ENCODE measurements around the gene TMEM38B. TPM values are rescaled to one million over a fixed set of nuclear protein-coding genes. Genes with fewer than 3 reads are reported as not detected.
"Not testable (repeated sequence)": the region's sequence is repeated elsewhere in the genome, so short reads cannot be mapped to it uniquely, and the experiment has no call there.

The TMEM38B gene
- total RNA-seq, 1 donor = 17.7 TPM

DNA sequence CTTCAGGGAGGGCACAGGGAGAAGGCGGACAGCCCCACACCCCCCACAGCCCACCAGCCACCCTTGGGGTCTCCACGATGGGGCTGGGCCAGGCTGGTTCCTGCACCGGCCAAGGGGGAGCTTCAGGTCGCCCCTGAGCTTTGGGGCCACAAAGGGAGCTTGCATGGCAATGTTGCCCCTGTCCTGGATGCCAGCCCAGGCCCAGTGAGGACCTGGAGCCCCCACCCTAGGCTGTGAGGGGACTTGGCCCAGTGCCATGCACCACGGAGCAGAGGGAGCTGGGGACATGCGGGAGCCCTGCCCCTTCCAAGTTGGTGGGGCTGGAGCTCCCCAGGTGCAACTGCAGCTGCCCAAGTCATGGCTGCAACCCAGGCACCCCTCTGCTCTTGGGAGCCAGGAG lies 18.4 kb downstream of the TMEM38B start:
- H3K4me3 ChIP-seq (ENCODE audit: low read depth, low read length) = no peak overlapping the region
- no peak for DNase-seq (ENCODE audit: low read depth)
- TF ChIP-seq CTCF (IDR thresholded peaks at IDR 0.05; ENCODE audit: insufficient read depth, low read length) = no peak

DNA sequence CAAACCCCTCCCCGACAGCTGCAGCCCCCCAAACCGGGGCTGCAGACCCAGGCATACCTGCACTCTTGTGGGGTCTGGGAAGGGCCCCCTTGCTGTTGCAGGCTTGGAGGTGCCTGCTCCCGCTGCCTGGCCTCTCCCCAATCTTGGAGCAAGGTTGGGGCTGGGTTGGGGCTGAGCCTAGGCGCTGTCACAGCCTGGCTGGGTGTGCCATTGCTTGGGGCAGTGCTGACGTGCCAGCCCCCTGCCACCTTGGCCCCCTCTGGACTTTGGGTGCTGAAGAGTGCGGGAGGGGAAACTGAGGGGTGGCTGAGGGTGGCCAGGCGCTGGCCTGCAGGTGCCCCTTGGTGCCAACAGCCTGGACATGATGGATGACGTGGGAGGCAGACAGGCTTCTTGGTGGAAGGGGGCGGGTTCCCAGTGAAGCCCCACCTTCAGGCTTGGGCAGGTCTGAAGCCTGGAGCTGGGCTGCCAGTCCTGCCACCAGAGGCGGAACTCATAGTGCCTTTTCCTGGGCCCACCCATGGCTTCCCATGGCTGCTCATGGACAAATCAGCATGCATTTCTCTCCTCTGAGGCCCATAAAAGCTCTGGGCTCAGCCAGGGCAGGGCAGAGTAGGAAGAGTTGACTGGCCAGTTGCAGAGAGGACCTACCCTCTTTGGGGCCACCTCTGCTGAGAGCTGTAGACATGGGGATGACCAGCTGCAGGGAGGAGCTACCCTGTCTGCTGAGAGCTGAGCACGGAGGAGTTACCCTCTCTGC lies 19.1 kb downstream of the TMEM38B start:
- no peak overlapping the region for H3K4me3 ChIP-seq (ENCODE audit: low read depth, low read length)
- TF ChIP-seq CTCF (IDR thresholded peaks at IDR 0.05; ENCODE audit: insufficient read depth, low read length) = no peak
- DNase-seq (ENCODE audit: low read depth) = no peak

DNA sequence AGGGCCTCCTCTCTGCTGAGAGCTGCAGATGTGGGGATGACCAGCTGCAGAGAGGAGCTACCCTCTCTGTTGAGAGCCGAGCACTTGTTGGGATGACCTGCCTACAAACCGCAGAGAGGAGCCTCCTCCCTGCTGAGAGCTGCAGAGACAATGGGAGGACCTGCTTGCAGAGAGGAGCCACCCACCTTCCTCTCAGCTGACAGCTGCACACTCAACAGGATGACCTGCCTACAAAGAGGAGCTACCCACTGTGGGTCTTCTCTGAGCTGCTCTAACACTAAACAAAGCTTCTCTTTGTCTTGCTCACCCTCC lies 19.6 kb downstream of the TMEM38B start:
- no peak for DNase-seq (ENCODE audit: low read depth)
- H3K4me3 ChIP-seq (ENCODE audit: low read depth, low read length) = no peak overlapping the region
- TF ChIP-seq CTCF (IDR thresholded peaks at IDR 0.05; ENCODE audit: insufficient read depth, low read length) = no peak

- TF ChIP-seq CTCF (IDR thresholded peaks at IDR 0.05; ENCODE audit: insufficient read depth, low read length) = no peak
- H3K4me3 ChIP-seq (ENCODE audit: low read depth, low read length) = no peak overlapping the region
- DNase-seq (ENCODE audit: low read depth) = no peak
Observed at GRCh38 chr9:105716146-105716545, 21.8 kb downstream of the TMEM38B start.

DNA sequence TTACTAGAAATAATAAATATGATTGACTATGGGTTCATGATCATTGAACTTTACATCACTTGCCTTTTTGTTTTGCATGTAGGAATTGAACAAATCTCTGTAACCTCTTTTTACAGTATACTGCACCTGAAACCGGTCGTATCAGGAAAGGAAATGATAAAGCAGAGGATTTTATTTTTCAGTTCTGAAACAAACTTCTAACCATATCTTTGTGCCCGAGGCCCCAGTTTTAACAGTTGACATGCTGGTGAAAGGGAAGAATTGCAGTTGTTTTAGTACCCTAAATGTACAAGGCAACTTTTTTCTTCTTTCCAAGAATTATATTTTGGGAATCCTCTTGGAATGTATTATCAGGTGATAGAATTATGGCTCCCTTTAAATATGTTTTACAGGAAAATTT lies 27.8 kb downstream of the TMEM38B start:
- H3K4me3 ChIP-seq (ENCODE audit: low read depth, low read length) = no peak overlapping the region
- DNase-seq (ENCODE audit: low read depth) = no peak
- TF ChIP-seq CTCF (IDR thresholded peaks at IDR 0.05; ENCODE audit: insufficient read depth, low read length) = no peak

DNA sequence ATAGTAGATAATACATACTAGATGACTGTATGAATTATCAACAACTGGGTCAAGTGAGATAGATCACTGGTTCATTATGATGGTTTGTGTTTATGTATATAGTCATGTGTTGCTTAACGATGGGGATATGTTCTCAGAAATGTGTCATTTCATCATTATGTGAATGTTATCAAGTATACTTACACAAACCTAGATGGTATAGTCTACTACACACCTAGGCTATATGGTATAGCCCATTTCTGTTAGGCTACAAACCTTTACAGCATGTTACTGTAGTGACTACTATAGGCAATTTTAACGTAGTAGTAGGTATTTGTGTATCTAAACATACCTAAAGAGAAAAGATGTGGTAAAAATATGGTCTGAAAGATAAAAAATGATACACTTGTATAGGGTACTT lies 31.0 kb downstream of the TMEM38B start:
- no peak for TF ChIP-seq CTCF (IDR thresholded peaks at IDR 0.05; ENCODE audit: insufficient read depth, low read length)
- DNase-seq (ENCODE audit: low read depth) = no peak
- no peak overlapping the region for H3K4me3 ChIP-seq (ENCODE audit: low read depth, low read length)

GRCh38 chr9:105728230-105728629 lies 33.9 kb downstream of the TMEM38B start:
- not testable (repeated sequence) for H3K4me3 ChIP-seq (ENCODE audit: low read depth, low read length); DNase-seq (ENCODE audit: low read depth)

DNA sequence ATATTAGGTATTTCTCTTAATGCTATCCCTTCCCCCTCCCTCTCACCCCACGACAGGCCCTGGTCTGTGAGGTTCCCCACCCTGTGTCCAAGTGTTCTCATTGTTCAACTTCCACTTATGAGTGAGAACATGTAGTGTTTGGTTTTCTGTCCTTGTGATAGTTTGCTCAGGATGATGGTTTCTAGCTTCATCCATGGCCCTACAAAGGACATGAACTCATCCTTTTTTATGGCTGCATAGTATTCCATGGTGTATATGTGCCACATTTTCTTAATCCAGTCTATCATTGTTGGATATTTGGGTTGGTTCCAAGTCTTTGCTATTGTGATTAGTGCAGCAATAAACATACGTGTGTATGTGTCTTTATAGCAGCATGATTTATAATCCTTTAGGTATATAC lies 37.1 kb downstream of the TMEM38B start:
- H3K4me3 ChIP-seq (ENCODE audit: low read depth, low read length); DNase-seq (ENCODE audit: low read depth): not testable (repeated sequence)

Data from fibroblast of the aortic adventitia (primary cell).